Muscle of arm (tissue), 14 donors: ENCODE data around the gene HBEGF. TPM values are rescaled to one million over a fixed set of nuclear protein-coding genes. Genes with fewer than 3 reads are reported as not detected.

Experiments used
- DNase-seq: peaks from one replicate; pipeline ENCODE4 v3.0.0-alpha.2; 2013
- long read RNA-seq, 11 donors: transcript quantifications; one replicate each; lab custom pipeline, GENCODE V29; 2026
- polyA plus RNA-seq, 12 donors: library from polyadenylated mRNA; unstranded; fragments of 120-200 nt; gene quantifications; one replicate each; pipeline ENCODE4 v1.2.1, GENCODE V29; 2013; ENCODE audit not compliant: insufficient read length in 12 of 12

HBEGF gene, protein sequence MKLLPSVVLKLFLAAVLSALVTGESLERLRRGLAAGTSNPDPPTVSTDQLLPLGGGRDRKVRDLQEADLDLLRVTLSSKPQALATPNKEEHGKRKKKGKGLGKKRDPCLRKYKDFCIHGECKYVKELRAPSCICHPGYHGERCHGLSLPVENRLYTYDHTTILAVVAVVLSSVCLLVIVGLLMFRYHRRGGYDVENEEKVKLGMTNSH
- 10 to 100 TPM in 10 of 12 donors, 1 to 10 TPM in 1, not detected in 1; 4.4 to 31.7 (median 14.3) TPM for polyA plus RNA-seq
- long read RNA-seq, donor 1, result 0 reads
- long read RNA-seq, donor 2, partial matches to known transcripts, result 0 of 3 reads
- long read RNA-seq, donor 2, other reads (novel, unspliced or antisense), result 0 of 3 reads
- long read RNA-seq, donor 3, partial matches to known transcripts, result 0 of 4 reads
- long read RNA-seq, donor 3, other reads (novel, unspliced or antisense), result 0 of 4 reads
- long read RNA-seq, donor 4, result 0 reads
- long read RNA-seq, donor 5, partial matches to known transcripts, result 0 of 7 reads
- long read RNA-seq, donor 5, other reads (novel, unspliced or antisense), result 0 of 7 reads
- long read RNA-seq, donor 6, partial matches to known transcripts, result 0 of 2 reads
- long read RNA-seq, donor 6, other reads (novel, unspliced or antisense), result 0 of 2 reads
- long read RNA-seq, donor 7, partial matches to known transcripts, result 0 of 2 reads
- long read RNA-seq, donor 7, other reads (novel, unspliced or antisense), result 0 of 2 reads
- long read RNA-seq, donor 8, transcript HBEGF-201 (6 exons, 2,386 nt), result major isoform, 5 of 9 reads
- long read RNA-seq, donor 8, partial matches to known transcripts, result 0 of 9 reads
- long read RNA-seq, donor 8, other reads (novel, unspliced or antisense), result 0 of 9 reads
- long read RNA-seq, donor 9, result 0 reads
- long read RNA-seq, donor 10, partial matches to known transcripts, result 0 of 3 reads
- long read RNA-seq, donor 10, other reads (novel, unspliced or antisense), result 0 of 3 reads
- long read RNA-seq, donor 11, partial matches to known transcripts, result 0 of 2 reads
- long read RNA-seq, donor 11, other reads (novel, unspliced or antisense), result 0 of 2 reads

DNA sequence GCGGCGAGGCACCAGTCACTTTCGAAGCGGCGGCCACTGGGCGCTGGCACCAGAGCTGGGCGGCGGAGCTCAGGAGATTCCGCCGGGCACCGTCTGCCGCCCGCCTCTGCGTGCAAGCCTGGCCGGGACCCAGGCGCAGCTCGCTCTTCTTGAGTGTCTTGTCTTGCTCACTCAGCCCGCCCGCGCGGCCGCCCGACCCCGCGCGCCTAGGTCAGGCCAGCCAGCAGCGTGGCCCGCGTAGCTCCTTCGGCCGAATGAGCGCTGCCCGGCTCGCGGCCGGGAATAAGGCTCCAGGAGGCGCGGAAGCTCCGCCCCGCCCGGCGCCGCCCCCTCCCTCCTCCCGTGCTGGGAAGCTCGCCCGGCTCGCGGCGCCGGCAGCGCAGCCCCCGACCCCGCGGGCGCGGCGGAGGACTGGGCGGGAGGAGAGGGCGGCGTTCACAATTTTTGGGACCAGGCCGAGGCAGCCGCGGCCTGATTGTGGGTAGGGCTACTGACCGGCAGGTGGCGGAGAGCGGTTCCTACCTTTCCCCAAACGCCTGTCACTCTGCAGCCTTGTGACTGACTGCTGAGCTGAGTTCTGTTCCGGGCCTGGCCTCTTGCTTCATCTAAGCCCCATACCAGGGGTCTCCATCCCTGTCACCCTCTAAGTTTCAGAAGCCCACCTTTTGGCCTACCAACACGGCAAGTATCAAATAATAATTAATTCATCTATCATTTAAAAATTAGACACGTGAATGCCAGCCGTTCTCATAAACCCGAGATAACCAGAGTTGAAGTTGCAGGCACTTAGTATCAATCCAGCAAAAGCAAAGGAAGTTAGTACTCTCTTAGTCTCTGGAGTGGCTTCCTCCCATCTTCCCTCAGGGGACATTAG is at the start of gene HBEGF:
HBEGF (minus strand) TSS at position 256 of the 874 bp plus-strand sequence. CDS start 275 bp downstream, outside the sequence.
- peak; percentile 72 for DNase-seq

DNA sequence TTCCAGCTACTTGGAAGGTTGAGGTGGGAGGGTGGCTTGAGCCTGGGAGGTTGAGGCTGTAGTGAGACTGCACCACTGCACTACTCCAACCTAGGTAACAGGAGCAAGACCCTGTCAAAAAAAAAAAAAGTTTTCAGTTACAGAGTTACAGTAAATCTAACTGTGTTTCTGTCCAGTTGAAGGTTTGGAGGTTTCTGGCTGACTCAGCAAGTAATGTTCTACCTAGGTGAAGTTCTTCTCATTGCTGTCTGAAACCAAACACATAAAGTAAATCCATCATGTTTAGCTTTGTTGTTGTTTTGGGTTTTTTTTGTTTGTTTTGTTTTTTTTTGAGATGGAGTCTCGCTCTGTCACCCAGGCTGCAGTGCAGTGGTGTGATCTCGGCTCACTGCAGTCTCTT is 47.3 kb upstream of the HBEGF start:
- DNase-seq, result no peak

DNA sequence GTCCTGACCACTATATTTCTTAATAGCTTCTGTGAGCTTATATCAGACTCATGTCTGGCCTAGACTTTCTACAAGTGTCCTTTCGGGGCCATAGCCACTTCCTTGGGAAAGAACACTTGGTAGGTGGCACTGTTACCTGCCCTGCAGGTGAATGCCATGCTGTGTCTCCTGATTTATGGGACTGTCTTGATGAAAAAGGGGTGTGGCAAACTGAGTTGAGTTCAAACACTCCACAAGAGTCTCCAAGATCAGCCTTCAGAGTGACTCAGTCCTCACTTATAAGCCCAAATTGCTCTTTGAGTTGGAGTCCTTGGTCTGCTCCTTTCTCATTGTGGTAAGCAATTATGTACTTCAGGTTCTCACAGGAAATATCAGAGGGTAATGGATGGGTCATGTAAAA is 45.3 kb upstream of the HBEGF start:
- no peak for DNase-seq

DNA sequence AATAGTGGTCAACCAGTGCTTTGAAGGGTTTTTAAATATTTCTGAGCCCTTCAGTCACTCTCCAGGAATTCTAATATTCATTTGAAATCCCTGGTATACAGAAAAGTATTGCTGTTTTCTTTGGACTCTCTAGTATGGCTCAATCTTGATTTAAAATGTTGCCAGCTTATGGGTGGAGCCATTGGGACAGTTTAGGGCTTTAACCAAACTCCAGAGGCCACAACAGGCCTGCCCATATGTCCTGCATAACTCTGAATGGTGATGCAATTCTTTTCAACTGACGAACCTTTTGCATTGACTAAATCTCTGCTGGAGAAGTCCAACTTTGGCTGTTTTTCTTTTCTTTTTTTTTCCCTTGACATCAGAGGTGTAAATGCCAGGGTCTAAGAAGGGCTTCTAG is 44.9 kb upstream of the HBEGF start:
- DNase-seq, result no peak

DNA sequence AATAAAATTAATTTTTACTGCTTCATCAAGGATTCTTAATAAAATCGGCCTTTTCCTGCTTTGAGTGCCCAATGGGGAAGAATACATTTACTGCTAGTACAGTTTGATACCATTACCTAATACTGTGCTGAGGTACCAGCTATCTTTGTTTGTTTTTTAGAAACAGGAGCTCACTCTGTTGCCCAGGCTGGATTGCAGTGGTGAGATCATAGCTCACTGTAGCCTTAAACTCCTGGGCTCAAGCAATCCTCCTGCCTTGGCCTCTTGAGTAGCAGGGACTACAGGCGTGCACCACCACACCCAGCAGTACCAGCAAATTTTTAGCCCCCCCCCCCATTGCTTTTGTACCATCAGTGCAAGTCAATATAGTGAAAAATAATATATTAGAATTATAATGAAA is 41.6 kb upstream of the HBEGF start:
- no peak for DNase-seq

DNA sequence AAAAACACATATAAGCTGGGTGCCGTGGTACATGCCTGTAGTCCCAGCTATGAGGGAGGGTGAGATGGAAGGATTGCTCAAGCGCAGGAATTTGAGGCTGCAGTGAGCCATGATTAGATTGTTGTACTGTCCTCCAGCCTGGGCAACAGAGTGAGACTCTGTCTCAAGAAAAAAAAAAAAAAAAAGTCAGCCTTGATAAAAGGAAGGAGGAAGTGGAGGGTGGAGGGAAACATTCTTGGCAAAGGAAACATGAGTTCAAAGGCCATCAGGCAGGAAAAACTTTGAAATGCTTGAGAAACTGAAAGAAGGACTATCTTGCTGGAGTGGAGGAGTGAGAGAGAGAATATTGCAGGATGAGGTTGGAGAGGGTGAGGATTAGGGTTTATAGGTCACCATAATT is 36.9 kb upstream of the HBEGF start:
- no peak for DNase-seq

DNA sequence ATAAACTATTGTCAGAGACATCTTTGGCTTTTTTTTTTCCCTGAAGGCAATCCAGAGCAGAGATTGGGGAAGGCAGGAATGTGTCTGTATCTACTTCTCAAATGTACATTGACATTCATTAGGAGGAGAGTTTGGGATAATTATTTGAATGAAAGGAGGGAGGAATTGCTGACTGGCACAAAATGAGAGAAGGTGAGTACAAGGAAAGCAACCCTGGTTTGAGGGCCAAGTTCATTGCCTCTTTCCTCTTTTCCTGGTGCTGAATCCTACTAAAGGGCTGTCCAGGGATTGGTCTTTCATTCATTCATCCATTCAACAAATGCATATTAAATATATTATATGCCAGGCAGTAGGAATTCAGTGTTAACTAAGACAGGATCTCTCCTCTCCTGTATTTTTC is 36.5 kb upstream of the HBEGF start:
- DNase-seq, result no peak

DNA sequence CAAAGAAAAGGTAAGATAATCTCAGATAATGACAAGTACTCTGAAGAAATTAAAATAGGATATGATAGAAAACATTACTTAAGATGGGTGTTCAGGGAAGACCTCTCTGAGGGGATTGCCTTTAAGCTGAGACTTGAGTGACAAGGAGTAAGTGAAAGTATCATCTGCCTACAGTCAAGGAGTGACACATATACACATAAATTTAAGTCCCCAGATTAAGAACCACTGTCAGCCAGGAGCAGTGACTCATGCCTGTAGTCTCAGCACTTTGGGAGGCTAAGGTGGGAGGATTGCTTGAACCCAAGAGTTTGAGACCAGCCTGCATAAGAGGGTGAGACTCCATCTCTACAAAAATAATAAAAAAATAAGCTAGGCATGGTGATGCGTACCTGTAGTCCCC is 35.6 kb upstream of the HBEGF start:
- DNase-seq, result no peak

DNA sequence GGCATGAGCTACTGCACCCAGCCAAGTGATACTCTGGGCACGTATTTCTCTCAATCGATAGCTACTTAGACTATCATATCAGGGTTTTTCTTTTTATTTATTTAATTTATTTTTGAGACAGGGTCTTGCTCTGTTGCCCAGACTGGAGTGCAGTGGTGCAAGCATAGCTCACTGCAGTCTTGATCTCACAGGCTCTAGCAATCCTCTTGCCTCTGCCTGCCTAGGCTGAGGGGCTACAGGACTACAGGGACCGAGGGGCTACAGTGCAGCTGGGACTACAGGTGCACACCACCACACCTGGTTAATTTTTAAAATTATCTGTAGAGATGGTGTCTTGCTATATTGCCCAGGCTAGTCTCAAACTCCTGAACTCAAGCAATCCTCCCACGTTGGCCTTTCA is 34.9 kb upstream of the HBEGF start:
- no peak for DNase-seq

DNA sequence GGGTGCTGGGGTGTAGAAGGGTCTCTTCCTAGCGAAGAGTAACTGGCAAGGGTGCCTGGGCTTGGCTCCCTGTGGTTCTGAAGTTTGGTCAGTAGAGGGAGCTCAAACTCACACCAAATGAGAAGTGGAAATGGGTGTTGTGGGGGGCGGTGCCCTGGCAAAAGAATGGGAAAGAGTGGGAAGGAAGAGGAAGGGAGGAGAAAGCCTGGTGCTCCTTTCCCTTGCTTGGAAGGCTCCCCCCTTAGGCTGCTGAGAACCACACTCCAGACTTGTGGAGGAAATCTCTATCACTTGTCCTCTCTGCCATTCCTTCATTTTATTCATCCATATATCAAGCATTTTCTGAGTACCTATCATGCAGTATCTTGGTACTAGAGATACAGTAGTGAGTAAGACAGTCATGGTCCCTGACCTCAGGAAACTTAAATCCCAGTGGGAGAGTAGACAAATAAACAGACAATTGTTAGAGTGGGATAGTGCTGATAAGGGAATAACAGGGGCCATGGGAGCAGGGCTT is 26.6 kb upstream of the HBEGF start:
- peak; percentile 80 for DNase-seq

DNA sequence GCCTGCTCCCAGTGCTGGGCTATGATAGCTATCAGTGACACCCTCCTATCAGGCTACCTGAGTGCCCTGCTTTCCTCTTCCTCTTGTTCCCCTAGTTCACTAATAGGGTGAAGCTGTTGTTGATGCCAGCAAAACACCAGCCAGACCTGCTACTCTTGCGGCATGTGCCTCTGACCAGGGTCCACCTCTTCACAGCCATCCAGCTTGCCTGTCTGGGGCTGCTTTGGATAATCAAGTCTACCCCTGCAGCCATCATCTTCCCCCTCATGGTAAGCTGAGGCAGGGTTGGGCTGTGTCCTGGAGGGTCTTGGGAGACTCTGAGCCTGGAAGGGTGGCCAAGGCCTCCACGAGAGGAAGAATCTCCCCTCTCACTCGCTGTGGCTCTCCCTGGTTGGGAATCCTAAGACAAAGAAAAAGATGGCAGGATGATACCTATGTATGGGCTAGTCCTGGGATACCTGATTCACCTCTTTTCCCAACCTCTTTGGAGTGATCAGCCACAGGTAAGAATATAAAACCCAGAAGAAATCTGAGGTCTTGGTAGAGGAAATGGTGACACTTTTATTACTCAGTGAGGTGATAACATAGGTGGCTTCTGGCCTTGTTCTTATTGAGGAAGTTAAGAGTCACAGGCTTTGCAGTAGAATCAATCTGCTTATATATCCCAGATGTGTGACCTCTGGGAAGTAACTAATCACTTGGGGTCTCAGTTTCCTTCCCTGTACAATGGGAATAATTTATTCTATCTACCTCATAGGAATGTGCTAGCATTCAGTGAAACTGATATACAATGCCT is 25.2 kb upstream of the HBEGF start:
- no peak for DNase-seq

DNA sequence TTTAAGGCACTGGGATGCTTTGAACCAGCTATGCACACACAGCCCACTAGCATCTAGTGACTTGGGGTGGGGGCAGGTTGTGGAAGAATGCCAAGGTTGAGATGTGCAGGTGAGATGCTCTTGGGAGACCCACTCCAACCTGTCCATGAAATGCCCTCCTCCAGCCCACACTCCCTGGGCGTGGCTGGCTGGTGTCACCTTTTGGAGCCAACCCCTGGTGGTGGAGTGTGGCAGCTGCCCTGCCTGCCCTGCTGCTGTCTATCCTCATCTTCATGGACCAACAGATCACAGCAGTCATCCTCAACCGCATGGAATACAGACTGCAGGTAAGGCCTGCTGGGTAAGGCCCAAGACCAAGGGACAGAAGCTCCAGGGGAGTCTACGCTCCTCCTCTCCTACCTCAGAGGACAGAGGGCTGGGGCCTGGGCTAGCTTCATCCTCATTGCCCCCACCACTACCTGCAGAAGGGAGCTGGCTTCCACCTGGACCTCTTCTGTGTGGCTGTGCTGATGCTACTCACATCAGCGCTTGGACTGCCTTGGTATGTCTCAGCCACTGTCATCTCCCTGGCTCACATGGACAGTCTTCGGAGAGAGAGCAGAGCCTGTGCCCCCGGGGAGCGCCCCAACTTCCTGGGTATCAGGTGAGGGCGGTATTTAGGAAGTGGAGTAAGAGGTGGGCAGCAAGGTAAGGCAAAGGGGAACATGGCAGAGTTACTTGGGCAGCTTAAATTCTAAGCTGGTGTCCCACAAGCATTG is 21.0 kb upstream of the HBEGF start:
- DNase-seq, result no peak

DNA sequence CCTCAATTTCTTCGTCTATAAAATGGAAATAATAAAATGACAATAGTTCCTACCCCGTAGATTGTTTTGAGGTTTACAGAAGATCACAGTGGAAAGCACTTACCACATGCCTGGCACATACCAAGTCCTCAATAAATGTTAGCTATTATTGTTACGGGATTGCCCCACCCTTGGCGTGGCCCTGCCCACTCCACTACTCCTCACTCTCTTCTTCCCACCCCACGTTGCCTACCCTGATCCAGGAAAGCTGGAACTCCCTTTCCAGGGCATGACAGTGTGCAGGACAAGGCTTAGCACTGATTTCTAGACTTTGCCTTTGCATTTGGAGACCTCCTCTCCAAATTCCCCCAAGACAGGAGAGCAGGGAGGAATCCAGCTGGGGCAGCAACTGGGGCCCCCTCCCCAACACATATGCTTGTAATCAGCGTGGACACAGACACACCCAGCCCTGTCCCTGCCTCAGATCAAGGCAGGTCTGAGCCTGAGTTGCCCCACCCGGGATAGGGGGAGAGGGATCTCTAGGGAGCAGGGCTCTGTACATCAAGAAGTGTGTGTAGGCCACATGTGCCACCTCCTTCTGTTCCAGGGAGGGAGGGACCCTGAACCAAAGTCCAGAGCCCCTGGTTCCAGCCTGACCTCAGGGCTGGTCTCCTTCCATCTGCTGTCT is 20.3 kb upstream of the HBEGF start:
- DNase-seq, result no peak

DNA sequence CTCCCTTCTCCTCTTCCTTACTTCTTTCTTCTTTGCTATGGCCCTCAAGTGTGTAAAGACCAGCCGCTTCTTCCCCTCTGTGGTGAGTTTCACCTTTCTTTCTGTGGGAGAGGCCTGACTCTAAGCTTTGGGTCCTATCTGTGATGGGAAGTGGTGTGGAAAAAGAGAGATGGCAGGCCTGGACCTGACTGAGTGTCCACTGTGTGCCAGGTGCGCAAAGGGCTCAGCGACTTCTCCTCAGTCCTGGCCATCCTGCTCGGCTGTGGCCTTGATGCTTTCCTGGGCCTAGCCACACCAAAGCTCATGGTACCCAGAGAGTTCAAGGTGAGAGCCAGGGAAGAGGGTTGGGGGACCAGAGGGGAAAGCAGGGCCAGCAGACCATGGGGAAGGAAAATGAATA is 19.5 kb upstream of the HBEGF start:
- no peak for DNase-seq

DNA sequence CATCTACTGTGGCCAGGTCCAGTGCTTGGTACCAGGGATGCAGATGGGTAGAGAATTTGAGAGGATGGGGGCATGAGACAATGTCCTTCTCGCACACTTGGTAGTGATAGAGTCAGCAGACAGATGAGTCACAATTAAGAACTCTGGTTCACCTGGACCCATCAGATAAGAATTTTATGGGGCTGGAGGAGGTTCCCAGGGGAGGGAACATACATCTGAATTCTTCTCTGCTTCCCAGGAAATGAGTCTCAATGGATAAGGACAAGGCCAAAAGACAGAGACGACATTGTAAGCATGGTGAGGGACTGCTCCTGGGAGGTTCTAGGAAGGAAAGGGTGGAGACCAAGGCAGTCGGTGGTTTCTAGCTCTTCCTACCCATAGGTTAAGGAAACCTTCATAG is 18.9 kb upstream of the HBEGF start:
- no peak for DNase-seq

DNA sequence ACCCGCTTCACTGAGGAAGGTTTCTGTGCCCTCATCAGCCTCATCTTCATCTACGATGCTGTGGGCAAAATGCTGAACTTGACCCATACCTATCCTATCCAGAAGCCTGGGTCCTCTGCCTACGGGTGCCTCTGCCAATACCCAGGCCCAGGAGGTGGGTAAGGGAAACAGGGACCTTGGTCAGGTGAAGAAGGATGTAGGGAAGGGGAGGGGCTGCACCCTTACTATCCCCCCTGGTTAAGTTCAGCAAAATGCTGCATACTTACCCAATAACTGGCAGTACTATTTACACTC is 18.0 kb upstream of the HBEGF start:
- DNase-seq, result no peak

DNA sequence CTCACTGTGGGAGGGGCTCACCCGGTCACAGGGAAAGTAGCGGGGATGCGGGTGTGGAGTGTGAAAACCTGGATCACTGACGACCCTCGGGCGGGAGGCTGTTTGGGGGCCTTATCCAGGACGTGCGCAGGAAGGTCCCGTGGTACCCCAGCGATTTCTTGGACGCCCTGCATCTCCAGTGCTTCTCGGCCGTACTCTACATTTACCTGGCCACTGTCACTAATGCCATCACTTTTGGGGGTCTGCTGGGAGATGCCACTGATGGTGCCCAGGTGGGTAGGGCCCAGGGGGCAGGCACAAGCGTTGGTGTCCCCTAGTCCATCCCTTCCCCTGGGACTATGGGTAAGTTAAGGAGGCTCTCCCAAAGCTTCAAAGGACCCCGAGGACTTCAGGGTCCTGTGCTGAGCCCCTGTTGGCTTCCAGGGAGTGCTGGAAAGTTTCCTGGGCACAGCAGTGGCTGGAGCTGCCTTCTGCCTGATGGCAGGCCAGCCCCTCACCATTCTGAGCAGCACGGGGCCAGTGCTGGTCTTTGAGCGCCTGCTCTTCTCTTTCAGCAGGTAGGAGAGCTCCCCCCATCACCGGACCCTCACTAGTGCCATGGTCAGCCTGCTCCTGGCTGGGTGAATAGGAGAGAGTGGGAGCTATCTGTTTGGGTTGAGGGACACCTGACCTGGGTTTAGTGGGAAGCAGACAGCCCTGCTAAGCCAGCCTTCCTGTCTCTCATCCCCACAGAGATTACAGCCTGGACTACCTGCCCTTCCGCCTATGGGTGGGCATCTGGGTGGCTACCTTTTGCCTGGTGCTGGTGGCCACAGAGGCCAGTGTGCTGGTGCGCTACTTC is 17.4 kb upstream of the HBEGF start:
- DNase-seq, result no peak

DNA sequence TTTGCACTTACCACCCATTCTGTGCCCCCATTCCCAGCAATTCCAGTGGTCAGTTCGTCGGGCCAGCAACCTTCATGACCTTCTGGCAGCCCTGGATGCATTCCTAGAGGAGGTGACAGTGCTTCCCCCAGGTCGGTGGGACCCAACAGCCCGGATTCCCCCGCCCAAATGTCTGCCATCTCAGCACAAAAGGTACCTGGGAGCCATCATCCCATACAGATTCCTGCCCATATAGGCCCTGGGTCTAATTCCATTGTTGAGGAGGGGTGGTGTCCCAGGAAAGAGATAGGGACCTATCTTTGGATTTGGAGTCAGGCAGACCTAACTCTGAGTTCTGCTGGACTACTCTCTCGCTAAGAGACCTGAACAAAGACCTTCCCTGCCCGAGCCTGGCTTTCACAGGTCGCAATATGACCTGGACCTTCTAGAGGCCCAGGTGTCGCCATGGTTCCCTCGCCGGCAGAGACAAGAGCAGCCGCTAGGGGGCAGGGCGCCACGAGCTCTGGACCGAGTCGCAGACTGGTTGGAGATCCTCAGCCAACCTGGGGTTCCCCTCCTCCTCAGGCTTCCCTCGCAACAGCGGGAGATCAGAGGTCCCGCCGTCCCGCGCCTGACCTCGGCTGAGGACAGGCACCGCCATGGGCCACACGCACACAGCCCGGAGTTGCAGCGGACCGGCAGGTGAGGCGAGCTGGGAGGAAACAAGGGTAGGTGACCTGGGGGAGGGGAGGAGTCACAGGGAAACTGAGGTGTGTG is 16.6 kb upstream of the HBEGF start:
- peak; percentile 58 for DNase-seq
